GM13977 (cell line): Measurements from ENCODE around the gene RBFOX2.

Experiments used
- DNase-seq: peaks from one replicate; pipeline ENCODE4 v3.0.0; 2012; ENCODE audit warnings: low spot score
- CTCF ChIP-seq: IDR thresholded peaks from 2 replicates; pipeline ENCODE4 v1.5.1; 2012; ENCODE audit warnings: mild to moderate bottlenecking, control low read depth; ENCODE audit not compliant: insufficient read depth; ENCODE audit errors: extremely low read depth, missing control alignments
- in situ Hi-C: fragments of 300-500 bp; cut with MboI; formaldehyde crosslinking; loops from one replicate; pipeline ENCODE4 v1.12.0; 2022; ENCODE audit warnings: low sequenced_read_pairs, low pct_unique_long_range_greater_than_20kb, mixed read lengths, inconsistent platforms; ENCODE audit not compliant: unreplicated experiment

RBFOX2 gene

GRCh38 chr22:35993048-35993714 is 35.4 kb downstream of the RBFOX2 start:
- DNase-seq, result no peak
- no peak for TF ChIP-seq CTCF
- in situ Hi-C loops, result no loop called here

- DNase-seq, result no peak
- no peak for TF ChIP-seq CTCF
- in situ Hi-C loops, result no loop called here
These were observed 37.5 kb downstream of the RBFOX2 start for GRCh38 chr22:35991168-35991567.

GRCh38 chr22:35988030-35988429 is 40.6 kb downstream of the RBFOX2 start:
- DNase-seq, result no peak
- in situ Hi-C loops, result no loop called here
- no peak for TF ChIP-seq CTCF

GRCh38 chr22:35987487-35987886 is 41.1 kb downstream of the RBFOX2 start:
- TF ChIP-seq CTCF, result no peak
- DNase-seq, result no peak
- in situ Hi-C loops, result no loop called here

GRCh38 chr22:35986088-35986487 is 42.5 kb downstream of the RBFOX2 start:
- in situ Hi-C loops, result no loop called here
- DNase-seq, result no peak
- TF ChIP-seq CTCF, result no peak

- in situ Hi-C loops, result no loop called here
- DNase-seq, result no peak
- no peak for TF ChIP-seq CTCF
These were observed 43.3 kb downstream of the RBFOX2 start for GRCh38 chr22:35985371-35985770.
